Measurements from ENCODE around the gene EFHC2.

- no peak for TF ChIP-seq CTCF (IDR thresholded peaks at IDR 0.05; ENCODE audit: insufficient read depth, low read depth, low read length)
- TF ChIP-seq EZH2 (IDR thresholded peaks at IDR 0.05; ENCODE audit: insufficient read depth, low read length): no peak
Measured at GRCh38 chrX:44106864-44107263, 236.6 kb downstream of the EFHC2 start.

All from astrocyte (in vitro differentiated cells and primary cell).